ENCODE results near the gene SNX5. TPM values are rescaled to one million over a fixed set of nuclear protein-coding genes. Genes with fewer than 3 reads are reported as not detected.

Gene SNX5
- total and polyA plus RNA-seq, 2 of the 13 experiments (the other 11 are each of a cell fraction or from before 2014, with no cell fraction given) = 664 to 1,040 TPM

DNA sequence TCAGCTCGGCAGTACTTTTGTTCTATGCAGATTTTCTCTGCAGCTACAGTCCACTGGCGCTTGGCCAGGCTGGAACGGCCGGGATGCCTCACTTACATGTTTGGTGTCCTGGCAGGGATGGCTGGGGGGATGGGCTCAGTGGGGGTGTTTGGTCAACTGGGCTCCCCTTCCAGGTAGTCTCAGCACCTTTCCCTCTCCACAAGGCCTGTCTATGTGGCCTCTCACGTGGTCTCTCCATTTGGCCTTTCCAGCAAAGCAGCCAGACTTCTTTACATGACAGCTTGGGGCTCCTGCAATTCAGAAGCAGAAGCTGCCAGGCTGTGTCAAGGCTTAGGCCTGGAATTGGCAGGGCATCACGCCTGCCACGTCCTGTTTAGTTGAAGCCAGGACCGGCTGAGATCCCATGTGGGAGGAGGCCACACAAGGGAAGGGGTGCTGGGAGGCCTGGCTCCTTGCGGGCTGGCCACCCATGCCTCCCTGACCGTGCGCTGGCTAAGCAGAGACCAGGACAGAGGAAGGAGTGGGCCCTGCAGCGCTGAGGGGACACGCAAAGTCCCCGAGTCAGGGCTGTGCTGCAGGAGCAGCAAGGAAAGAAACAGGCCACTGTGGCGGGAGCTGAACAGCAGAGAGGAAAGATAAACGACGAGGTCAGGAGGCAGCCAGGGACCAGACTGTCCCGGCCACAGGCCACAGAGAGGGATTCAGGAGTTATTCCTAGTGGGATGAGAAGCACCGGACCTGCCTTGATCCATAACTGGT is 39.1 kb upstream of the SNX5 start (continued):
- TF ChIP-seq MTF1 (CRISPR knock-in tag; IDR thresholded peaks at IDR 0.05) = no peak
- TF ChIP-seq, protein P1, sequence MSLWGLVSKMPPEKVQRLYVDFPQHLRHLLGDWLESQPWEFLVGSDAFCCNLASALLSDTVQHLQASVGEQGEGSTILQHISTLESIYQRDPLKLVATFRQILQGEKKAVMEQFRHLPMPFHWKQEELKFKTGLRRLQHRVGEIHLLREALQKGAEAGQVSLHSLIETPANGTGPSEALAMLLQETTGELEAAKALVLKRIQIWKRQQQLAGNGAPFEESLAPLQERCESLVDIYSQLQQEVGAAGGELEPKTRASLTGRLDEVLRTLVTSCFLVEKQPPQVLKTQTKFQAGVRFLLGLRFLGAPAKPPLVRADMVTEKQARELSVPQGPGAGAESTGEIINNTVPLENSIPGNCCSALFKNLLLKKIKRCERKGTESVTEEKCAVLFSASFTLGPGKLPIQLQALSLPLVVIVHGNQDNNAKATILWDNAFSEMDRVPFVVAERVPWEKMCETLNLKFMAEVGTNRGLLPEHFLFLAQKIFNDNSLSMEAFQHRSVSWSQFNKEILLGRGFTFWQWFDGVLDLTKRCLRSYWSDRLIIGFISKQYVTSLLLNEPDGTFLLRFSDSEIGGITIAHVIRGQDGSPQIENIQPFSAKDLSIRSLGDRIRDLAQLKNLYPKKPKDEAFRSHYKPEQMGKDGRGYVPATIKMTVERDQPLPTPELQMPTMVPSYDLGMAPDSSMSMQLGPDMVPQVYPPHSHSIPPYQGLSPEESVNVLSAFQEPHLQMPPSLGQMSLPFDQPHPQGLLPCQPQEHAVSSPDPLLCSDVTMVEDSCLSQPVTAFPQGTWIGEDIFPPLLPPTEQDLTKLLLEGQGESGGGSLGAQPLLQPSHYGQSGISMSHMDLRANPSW (CRISPR knock-in tag; IDR thresholded peaks at IDR 0.05; ENCODE audit: borderline replicate concordance) = no peak
- TF ChIP-seq SP2 (CRISPR knock-in tag; IDR thresholded peaks at IDR 0.05) = no peak
- TF ChIP-seq ZBTB7B (CRISPR knock-in tag; IDR thresholded peaks at IDR 0.05) = peak; percentile 46; the same call in 1 of the 2 replicates
- TF ChIP-seq CREB1 (IDR thresholded peaks at IDR 0.05) = no peak
- no peak for TF ChIP-seq CREB1 (CRISPR knock-in tag; IDR thresholded peaks at IDR 0.05)
- TF ChIP-seq ZNF878 (CRISPR knock-in tag; IDR thresholded peaks at IDR 0.05) = no peak
- TF ChIP-seq KDM5B (CRISPR knock-in tag; IDR thresholded peaks at IDR 0.05; ENCODE audit: borderline replicate concordance) = peak; percentile 87
- TF ChIP-seq, protein P2, sequence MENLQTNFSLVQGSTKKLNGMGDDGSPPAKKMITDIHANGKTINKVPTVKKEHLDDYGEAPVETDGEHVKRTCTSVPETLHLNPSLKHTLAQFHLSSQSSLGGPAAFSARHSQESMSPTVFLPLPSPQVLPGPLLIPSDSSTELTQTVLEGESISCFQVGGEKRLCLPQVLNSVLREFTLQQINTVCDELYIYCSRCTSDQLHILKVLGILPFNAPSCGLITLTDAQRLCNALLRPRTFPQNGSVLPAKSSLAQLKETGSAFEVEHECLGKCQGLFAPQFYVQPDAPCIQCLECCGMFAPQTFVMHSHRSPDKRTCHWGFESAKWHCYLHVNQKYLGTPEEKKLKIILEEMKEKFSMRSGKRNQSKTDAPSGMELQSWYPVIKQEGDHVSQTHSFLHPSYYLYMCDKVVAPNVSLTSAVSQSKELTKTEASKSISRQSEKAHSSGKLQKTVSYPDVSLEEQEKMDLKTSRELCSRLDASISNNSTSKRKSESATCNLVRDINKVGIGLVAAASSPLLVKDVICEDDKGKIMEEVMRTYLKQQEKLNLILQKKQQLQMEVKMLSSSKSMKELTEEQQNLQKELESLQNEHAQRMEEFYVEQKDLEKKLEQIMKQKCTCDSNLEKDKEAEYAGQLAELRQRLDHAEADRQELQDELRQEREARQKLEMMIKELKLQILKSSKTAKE (CRISPR knock-in tag; IDR thresholded peaks at IDR 0.05; ENCODE audit: borderline replicate concordance) = peak; percentile 30; the same call in 1 of the 2 replicates
- TF ChIP-seq SOX6 (IDR thresholded peaks at IDR 0.05) = no peak
- TF ChIP-seq SOX6 (CRISPR knock-in tag; IDR thresholded peaks at IDR 0.05) = peak; percentile 26; the same call in 1 of the 2 replicates
